ENCODE measurements around the gene ATXN1.
"Not testable (repeated sequence)": the region's sequence is repeated elsewhere in the genome, so short reads cannot be mapped to it uniquely, and the experiment has no call there.

ATXN1 gene

DNA sequence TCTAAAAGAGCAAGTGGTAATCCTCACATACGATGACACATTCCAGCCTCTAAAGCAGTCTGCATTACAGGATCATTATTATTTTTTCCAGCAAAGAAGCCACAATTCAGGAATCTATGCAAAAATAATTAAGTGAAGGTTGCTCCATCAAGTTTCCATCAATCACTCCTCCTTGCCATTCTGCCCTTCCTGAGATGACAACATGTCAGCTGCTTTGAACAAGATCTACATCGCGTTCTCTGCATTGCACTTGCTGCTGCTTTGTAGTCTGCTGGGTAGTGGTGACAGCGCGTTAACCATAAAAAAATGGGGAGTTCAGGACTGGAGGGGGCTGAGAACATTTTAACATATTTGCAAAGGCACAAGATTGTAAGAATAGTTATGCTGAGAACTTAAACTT, 375.2 kb downstream of the ATXN1 start:
- no peak for DNase-seq (ENCODE audit: low spot score)

DNA sequence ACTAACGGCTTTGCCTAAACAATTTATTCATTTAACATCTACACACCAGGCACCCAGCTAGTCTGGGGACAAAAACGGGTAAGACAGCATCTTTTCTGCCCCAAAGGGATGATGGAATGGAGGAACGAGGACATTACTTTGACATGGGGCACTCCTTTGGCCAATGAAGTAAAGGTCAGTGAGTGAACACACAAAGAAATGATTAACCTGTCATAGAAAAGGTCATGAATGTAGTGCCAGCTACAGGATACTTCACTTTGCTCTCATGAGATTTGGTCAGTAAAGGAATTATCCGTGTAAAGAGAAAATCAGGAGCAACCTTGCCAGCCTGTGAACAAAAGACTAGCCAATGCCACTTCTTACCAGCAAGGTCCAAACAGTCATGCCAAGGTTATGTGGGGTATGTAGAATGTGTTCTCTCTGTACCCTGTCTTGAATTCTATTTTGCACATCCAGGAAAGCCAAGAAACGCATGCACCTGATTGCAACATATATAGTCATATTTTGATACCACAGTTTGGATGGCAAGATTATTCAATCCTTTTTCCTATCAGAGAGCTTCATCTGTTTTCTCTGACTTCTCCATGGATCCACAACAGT, 377.6 kb downstream of the ATXN1 start:
- no peak for DNase-seq (ENCODE audit: low spot score)

- DNase-seq (ENCODE audit: low spot score): not testable (repeated sequence)
These were observed 379.3 kb downstream of the ATXN1 start for GRCh38 chr6:16381968-16382367.

DNA sequence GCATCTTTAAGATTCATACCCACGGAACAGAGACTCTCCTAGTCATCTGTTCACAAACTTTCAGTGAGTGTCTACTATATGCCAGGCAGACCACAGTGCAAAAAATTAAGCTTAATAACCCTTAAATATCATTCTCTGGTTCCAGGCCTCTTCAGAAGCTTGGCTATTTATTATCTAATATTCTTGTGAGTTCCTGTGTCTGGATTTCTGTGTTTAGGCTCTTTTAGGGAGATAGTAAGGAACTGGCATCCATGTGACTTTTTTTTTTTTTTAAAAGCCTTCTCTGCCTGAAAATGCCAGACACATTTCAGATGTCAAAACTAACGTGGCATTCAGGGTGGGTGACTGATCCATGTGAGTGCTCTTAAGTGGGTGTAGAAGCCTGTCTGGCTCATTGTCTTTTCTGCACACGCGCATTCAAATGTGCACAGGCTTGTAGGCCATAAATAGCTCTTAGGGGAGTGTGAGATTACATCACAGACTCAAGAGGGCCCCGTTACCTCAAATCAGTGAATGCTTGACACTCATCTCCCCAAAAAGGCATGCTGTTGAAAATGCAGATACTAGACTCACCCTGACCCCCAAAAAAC, 380.9 kb downstream of the ATXN1 start:
- DNase-seq (ENCODE audit: low spot score): no peak

DNA sequence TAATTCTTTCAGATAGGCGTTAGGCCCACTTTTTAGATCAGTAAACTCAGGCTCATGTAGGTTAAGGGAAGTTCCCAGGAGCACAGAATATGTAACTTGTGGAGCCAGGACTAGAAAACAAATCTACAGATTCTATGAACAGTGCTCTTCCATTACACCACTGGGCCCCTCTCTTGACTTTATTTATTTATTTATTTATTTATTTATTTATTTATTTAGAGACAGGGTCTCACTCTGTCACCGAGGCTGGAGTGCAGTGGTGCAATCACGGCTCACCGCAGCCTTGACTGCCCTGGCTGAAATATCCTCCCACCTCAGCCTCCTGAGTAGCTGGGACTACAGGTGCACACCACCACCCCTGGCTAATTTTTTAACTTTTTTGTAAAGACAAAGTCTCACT, 382.9 kb downstream of the ATXN1 start:
- not testable (repeated sequence) for DNase-seq (ENCODE audit: low spot score)

- no peak for DNase-seq (ENCODE audit: low spot score)
These were observed 383.8 kb downstream of the ATXN1 start for GRCh38 chr6:16377470-16377869.

- DNase-seq (ENCODE audit: low spot score): no peak
These were observed 385.4 kb downstream of the ATXN1 start for GRCh38 chr6:16375843-16376242.

DNA sequence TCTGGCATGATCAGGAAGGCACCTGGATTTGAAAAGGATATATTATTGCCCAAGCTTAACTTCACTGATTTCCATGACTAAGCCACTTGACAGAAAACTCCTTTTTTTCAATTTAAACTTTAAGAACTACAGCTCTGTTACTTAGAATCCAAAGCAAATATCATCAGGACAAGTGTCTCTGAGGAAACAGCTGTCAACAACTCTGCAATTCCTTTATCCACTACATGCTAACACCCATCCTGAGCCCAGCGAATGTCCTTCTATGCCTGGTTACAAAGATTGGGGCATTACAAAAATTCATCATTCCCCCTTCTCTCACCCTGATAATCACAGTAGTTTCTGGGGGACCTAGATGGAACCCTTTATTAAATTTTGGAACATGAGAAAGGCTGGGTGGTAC, 386.1 kb downstream of the ATXN1 start:
- no peak for DNase-seq (ENCODE audit: low spot score)

GRCh38 chr6:16374461-16375200, 386.6 kb downstream of the ATXN1 start:
- DNase-seq (ENCODE audit: low spot score): no peak

GRCh38 chr6:16374016-16374415, 387.2 kb downstream of the ATXN1 start:
- DNase-seq (ENCODE audit: low spot score): no peak

DNA sequence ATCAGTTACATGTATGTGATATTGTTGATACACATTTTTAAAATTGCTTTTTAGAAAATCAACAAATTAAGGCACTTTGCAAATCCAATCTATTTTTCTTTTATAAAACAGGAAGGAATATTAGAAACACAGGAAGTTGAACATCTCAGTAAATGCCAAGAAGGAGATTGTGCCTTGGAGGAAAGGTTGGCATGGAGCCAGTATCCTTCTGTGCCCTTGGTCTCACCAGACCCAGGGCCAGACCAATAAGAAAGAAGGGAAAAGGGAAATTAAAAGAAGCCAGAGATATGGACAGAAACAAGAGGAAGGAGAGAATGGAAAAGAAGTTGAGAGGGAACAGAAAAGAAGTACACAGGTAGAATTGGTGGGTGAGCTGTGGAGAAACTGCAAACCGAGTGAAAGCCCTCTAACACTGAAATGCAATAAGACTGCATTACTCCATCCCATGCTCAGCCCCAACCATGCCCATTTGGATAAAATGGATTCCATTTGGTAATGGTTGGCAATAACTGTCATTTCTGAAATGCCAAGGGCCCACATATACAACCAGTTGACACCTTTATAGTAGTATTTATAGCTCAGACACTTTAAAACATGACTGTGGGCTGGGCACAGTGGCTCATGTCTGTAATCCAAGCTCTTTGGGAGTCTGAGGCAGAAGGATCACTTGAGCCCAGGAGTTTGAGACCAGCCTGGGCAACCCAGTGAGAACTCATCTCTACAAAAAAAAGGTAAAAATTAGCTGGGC, 389.1 kb downstream of the ATXN1 start:
- no peak for DNase-seq (ENCODE audit: low spot score)

- DNase-seq (ENCODE audit: low spot score): no peak
These were observed 389.9 kb downstream of the ATXN1 start for GRCh38 chr6:16371401-16371800.

DNA sequence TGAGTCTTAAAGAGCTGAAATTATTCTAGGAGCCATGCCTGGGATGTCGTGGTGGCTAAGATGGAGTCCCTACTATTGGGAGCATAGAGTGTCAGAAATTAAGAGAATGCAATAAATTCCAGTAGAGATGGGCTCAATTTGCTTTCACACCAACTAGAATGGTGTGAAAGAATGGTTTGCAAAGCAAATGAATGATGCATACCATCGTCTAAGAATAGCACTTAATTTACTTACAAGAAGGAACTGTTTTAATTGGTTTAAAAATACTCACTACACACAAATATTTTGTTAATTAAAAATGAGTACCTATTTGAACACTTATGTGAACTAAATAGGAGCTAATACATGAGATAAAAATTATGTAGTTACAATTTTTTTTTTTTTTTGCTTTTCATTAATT, 390.3 kb downstream of the ATXN1 start:
- no peak for DNase-seq (ENCODE audit: low spot score)

DNA sequence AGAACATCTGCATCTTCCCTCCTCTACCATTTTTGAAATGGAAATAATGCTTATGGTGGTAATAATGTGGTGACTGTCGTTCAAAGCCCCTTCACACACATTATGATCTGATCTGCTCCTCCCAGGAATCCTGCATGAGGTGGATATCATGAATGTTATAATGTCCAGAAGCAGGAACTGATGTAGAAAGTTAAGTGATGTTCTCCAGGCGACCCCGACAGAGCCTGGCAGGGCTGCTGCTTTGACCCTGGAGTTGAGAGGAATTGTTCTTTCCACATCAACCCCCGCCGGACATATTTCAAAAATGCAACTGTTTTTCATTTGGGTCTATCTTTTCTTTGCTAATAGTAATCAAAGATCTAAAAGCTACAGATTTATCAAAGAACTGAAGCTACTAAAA, 391.3 kb downstream of the ATXN1 start:
- DNase-seq (ENCODE audit: low spot score): no peak

DNA sequence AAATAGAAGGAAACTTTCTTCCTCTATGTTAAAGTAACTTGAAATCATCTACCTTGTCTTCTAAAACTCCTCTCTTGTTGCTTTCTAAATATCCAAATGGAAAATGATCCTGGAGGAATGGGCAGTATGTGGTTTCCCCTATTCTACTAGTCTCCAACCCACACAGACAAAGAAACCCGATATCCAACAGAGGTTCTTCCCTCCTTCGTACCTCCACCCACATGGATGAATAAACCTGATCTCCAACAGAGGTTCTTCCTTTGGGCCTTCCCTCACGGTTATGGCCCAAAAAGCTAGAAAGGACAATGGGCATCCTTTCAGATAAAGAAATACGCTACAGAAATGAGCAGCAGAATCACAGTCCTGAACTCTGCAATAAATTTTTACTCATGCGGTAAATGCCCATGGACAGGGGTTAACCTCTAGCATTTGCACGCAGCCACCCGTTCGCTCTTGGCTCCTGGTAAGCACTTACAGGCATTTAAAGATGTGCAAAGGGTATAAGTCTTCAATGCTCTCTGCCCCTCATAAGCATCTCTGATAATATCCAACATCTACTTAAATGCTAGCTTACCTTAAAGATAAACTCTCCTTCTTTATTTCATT, 392.0 kb downstream of the ATXN1 start:
- no peak for DNase-seq (ENCODE audit: low spot score)

- DNase-seq (ENCODE audit: low spot score): no peak
These were observed 393.7 kb downstream of the ATXN1 start for GRCh38 chr6:16367571-16367970.

DNA sequence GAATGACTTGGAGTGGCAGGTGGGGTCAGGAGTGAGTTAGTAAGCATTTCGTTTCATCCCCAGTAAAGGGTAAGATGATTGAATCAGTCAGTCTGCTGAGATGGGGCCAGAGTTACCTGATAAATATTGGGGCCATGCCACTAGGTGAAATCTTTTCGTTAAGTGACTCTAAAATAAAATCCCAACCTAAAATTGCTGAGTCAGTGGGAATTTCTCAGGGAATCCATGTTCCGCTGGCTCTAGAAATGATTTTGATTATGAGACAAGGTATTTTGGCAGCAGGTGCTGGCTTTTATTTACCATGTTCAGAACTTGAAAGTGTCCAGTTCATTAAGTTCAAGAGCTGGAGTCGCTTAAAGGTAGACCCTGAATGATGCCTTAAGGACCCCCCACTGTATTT, 397.5 kb downstream of the ATXN1 start:
- no peak for DNase-seq (ENCODE audit: low spot score)

DNA sequence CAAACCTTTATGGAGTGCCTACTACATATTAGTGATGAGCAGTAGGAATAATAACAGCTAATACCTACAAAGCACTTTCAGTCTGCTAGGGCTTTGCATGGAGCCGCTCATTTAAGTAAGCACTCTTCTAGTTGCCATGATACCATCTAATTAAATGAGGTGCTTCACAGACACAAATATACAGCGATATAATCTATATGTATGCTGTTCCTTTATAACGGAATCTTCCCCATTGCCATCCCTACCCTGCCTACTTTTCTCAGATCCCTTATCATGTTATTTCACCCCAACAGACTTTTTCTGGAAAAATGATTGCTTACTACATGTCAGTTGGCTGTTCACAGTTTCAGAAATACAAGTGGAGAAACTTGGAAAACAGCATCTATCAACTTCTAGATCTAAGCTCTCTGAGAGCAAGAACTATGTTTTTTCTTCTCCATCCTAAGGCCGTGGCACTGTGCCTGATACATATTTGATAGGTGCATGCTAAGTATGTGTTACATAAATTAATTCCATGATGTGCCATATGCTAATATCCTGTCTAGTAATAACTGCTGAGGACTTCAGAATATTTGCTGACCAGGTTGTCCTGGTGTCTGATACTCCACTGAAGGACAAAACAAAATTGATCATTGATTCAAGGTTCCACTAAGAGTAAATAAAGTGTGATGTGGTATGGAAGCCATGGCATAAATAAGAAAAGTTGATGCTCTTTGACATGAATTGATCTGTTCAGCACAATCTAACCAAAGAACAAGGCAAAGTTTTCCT, 398.3 kb downstream of the ATXN1 start:
- DNase-seq (ENCODE audit: low spot score): no peak

GRCh38 chr6:16362296-16362695, 399.0 kb downstream of the ATXN1 start:
- DNase-seq (ENCODE audit: low spot score): no peak

- DNase-seq (ENCODE audit: low spot score): no peak
These were observed 399.4 kb downstream of the ATXN1 start for GRCh38 chr6:16361861-16362260.

DNA sequence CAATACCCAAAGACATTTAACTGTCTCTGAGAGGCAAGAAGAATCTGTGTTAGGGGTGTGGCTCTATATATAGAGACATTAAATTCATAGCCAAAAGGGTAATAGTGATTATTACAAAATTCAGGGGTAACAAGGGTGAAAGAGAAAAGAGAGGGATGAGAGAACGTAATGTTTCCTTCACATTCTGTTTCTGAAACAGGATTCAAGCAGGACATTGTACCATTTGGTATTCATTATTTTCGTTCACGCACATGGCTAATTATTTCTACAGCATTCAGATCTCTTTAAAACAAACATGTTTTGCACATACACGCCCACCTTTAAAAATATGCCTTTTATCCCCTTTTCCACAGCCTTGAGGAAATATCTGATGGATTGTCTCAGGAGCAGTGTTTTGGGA, 400.1 kb downstream of the ATXN1 start:
- no peak for DNase-seq (ENCODE audit: low spot score)

GRCh38 chr6:16360365-16360764, 400.9 kb downstream of the ATXN1 start:
- no peak for DNase-seq (ENCODE audit: low spot score)
